ENCODE data around the gene TTI1.

Gene TTI1

GRCh38 chr20:37940858-37941257, 92.4 kb downstream of the TTI1 start:
- TF ChIP-seq CTCF (IDR thresholded peaks at IDR 0.05; ENCODE audit: insufficient read depth, low read depth, low read length, missing control alignments), result no peak
- DNase-seq (ENCODE audit: low read depth), result no peak
- no peak overlapping the region for H3K4me3 ChIP-seq (ENCODE audit: low read length)

GRCh38 chr20:37939701-37940560, 93.3 kb downstream of the TTI1 start:
- no peak overlapping the region for H3K4me3 ChIP-seq (ENCODE audit: low read length)
- no peak for TF ChIP-seq CTCF (IDR thresholded peaks at IDR 0.05; ENCODE audit: insufficient read depth, low read depth, low read length, missing control alignments)
- no peak for DNase-seq (ENCODE audit: low read depth)

GRCh38 chr20:37938954-37939353, 94.3 kb downstream of the TTI1 start:
- TF ChIP-seq CTCF (IDR thresholded peaks at IDR 0.05; ENCODE audit: insufficient read depth, low read depth, low read length, missing control alignments), result no peak
- no peak for DNase-seq (ENCODE audit: low read depth)
- H3K4me3 ChIP-seq (ENCODE audit: low read length), result no peak overlapping the region

- DNase-seq (ENCODE audit: low read depth), result no peak
- no peak for TF ChIP-seq CTCF (IDR thresholded peaks at IDR 0.05; ENCODE audit: insufficient read depth, low read depth, low read length, missing control alignments)
- H3K4me3 ChIP-seq (ENCODE audit: low read length), result no peak overlapping the region
Observed at GRCh38 chr20:37938181-37938750, 95.0 kb downstream of the TTI1 start.

GRCh38 chr20:37937686-37938085, 95.6 kb downstream of the TTI1 start:
- no peak for TF ChIP-seq CTCF (IDR thresholded peaks at IDR 0.05; ENCODE audit: insufficient read depth, low read depth, low read length, missing control alignments)
- DNase-seq (ENCODE audit: low read depth), result no peak
- no peak overlapping the region for H3K4me3 ChIP-seq (ENCODE audit: low read length)

GRCh38 chr20:37936451-37936850, 96.8 kb downstream of the TTI1 start:
- H3K4me3 ChIP-seq (ENCODE audit: low read length), result no peak overlapping the region
- TF ChIP-seq CTCF (IDR thresholded peaks at IDR 0.05; ENCODE audit: insufficient read depth, low read depth, low read length, missing control alignments), result no peak
- DNase-seq (ENCODE audit: low read depth), result no peak

All from epithelial cell of esophagus (primary cell).